Measurements from ENCODE around the gene SELENOK. TPM values are rescaled to one million over a fixed set of nuclear protein-coding genes. Genes with fewer than 3 reads are reported as not detected.
A peak's percentile ranks its signal among the peaks of the same experiment; 100 is the strongest.

Gene SELENOK
- total RNA-seq, 1 experiment from 2014 or later = 48.8 TPM

GRCh38 chr3:53846851-53847155 is 44.9 kb downstream of the SELENOK start:
- in situ Hi-C loops (cut with HindIII; ENCODE audit: low pct_unique_long_range_greater_than_20kb, low sequenced_read_pairs) = no loop called here
- DNase-seq (ENCODE audit: low read depth, low spot score) = no peak

GRCh38 chr3:53846134-53846850 is 45.4 kb downstream of the SELENOK start, which contains the start of the genes CHDH and IL17RB:
Gene CHDH, minus strand, starts transcription at chr3:53846419. Its CDS starts 22,411 bp downstream, at chr3:53824008.
Gene IL17RB, plus strand, starts transcription at chr3:53846568. Its CDS starts 21 bp downstream, at chr3:53846589.
- no peak for DNase-seq (ENCODE audit: low read depth, low spot score)
- in situ Hi-C loops (cut with HindIII; ENCODE audit: low pct_unique_long_range_greater_than_20kb, low sequenced_read_pairs) = no loop called here

DNA sequence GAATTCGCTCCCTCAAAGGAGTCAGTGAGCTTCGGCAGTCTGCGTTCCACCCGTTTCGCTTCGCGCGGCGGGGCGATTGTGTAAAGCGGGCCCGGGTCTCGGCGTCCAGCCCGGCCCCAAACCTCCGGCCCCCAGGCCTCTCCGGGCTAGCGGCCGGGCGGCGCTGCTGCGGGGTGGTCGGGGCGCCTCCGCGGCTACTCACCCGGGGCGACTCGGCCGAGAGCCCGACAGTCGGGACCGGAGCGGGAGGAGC is 45.9 kb downstream of the SELENOK start:
- no peak for DNase-seq (ENCODE audit: low read depth, low spot score)
- in situ Hi-C loops (cut with HindIII; ENCODE audit: low pct_unique_long_range_greater_than_20kb, low sequenced_read_pairs) = no loop called here

DNA sequence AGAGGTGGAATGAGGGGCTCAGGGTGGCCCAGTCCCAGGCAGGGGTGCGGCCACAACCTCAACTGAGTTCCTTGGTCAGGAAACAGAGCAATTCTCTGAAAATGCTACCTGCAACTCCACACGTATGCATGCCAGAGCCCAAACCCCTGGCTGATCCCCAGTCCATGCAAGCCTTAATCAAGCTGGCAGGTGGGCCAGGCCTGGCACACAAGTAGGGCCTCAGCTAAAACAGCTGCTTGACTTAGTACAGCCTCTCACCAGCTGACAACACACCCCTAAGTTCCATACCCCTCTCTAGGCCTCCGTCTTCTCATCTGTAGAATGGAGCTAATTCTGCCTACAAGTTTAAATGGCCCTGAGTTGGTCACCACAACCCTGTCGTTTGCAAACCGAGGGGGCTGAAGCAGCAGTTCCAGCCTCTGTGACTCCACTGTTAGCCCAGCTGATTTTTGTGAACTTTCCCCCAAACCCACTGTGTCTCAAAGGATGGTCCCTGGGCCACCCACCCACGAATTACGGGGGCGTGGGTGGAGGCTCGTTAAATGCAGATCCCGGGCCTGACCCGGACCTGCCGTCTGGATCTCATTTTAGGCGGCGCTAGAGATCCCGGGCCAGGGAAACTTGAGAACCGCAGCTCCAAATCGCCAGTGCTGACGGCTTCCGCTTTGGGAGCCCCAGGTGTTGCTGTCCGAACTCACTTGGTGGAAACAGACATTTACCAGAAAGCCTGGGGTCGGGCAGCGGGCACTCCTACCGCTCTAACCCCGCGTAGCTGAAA is 46.4 kb downstream of the SELENOK start:
- DNase-seq (ENCODE audit: low read depth, low spot score) = no peak
- in situ Hi-C loops (cut with HindIII; ENCODE audit: low pct_unique_long_range_greater_than_20kb, low sequenced_read_pairs) = no loop called here

DNA sequence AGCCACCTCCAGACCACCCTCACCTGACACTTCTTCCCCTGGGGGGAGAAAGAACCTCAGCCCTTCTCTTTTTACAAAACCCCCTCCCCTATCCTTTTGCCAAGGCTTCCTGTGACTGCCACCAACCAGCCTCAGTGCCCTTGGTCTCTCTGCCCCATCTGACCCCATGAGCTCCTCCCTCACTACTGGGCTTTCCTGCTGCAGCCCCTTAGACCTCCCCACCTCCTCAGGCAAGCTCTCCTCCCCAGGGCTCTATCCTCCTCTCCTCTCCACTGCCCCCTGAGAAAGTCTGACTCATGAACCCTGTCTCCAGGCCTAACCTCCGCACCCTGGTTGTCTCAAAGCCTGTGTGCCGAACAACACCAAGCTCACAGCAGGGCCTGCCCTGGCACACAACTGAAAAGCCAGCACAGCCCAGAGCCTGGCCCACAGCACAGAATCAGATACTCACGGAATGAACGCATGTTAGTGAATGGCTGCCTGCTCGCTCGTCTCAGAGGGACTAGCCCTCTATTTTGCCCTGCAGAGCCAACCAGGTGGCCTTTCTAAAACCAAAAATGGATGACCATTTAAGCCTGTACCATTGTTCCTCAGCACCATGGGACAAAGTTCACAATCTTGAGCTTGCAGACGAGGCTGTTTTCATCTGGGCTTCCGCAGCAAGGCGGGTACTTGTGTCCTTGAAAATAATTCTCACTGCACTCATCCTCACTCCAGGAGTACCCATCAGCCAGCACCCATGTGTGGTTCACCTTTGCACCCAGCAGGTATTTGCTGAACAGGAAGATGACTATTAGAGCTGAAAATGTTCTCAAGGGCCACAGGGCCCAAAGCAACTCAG is 47.2 kb downstream of the SELENOK start:
- no peak for DNase-seq (ENCODE audit: low read depth, low spot score)
- in situ Hi-C loops (cut with HindIII; ENCODE audit: low pct_unique_long_range_greater_than_20kb, low sequenced_read_pairs) = no loop called here

GRCh38 chr3:53843195-53844177 is 48.2 kb downstream of the SELENOK start:
- no peak for DNase-seq (ENCODE audit: low read depth, low spot score)
- in situ Hi-C loops (cut with HindIII; ENCODE audit: low pct_unique_long_range_greater_than_20kb, low sequenced_read_pairs) = no loop called here

DNA sequence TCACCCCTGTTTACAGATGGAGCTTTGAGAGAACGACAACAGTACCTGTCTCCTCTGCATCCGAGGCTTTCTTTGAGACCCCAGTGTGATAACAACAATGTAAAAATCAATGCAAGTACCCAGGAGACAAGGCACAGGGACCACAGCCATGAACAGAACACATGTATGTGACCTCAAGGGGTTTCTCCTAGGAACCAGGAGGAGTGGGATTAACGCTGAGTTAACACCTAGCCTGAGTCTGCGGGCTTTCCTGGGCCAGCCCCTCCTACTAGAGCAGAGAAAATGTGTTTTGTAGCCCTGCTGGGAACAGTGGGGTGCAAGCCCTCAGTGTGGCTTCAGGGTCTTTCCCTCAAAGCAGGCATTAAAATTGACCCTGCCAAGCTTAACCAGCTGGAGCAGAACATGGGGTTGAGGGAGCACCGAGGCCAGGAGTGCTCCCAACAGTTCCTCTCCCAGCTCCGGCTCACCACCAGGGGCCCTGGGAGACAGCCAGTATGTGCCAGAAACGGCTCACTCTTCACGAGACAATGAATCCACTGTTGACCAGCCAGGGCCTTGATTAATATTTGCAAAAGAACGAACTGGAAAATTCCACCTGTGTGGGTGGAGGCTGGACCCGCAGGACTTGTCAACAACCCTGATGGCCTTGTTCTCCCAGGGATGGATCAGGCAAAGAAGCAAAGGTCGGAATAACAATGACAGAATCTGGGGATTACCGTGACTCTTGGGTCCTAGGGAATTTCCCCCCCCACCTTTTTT is 49.0 kb downstream of the SELENOK start:
- DNase-seq (ENCODE audit: low read depth, low spot score) = peak; percentile 75
- in situ Hi-C loops (cut with HindIII; ENCODE audit: low pct_unique_long_range_greater_than_20kb, low sequenced_read_pairs) = no loop called here

DNA sequence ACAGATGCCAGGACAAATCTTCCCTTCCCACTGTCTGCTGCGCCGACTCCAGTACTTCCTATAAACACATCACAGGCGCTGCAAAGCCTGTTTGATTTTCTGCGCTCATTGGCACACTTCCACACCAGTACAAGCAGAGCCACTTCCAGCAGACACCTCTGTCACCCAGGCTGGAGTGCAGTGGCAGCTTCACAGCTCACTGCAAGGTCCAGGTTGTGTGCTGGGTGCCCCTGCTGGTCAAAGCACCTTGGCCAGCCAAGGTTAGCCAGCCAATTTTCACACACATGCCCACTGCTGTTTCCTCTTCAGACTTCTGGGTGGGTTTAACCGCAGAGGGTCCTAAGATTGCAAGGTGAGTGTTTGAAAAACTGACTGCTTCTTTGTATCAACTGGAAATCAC is 50.4 kb downstream of the SELENOK start:
- in situ Hi-C loops (cut with HindIII; ENCODE audit: low pct_unique_long_range_greater_than_20kb, low sequenced_read_pairs) = no loop called here
- no peak for DNase-seq (ENCODE audit: low read depth, low spot score)

DNA sequence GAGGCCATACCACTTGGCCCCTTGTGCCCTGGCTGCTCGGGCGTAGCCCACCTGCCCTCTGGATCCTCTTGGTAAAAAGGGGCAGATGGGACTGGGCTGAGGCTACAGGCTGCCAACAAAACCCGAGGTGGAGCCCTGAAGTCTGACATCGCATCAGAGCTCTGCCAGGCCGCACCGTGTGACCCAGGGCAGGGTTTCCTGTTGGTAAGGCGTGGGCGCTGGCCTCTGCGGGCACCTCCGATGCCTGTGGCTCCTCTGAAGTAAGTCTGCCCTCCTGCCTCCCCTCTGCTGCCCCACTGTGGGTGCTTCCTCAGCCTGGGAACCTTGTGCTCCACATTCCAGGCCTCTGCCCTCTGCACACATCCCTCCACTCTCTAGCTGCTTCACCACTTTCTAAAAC is 54.3 kb downstream of the SELENOK start:
- DNase-seq (ENCODE audit: low read depth, low spot score) = no peak
- in situ Hi-C loops (cut with HindIII; ENCODE audit: low pct_unique_long_range_greater_than_20kb, low sequenced_read_pairs) = no loop called here

DNA sequence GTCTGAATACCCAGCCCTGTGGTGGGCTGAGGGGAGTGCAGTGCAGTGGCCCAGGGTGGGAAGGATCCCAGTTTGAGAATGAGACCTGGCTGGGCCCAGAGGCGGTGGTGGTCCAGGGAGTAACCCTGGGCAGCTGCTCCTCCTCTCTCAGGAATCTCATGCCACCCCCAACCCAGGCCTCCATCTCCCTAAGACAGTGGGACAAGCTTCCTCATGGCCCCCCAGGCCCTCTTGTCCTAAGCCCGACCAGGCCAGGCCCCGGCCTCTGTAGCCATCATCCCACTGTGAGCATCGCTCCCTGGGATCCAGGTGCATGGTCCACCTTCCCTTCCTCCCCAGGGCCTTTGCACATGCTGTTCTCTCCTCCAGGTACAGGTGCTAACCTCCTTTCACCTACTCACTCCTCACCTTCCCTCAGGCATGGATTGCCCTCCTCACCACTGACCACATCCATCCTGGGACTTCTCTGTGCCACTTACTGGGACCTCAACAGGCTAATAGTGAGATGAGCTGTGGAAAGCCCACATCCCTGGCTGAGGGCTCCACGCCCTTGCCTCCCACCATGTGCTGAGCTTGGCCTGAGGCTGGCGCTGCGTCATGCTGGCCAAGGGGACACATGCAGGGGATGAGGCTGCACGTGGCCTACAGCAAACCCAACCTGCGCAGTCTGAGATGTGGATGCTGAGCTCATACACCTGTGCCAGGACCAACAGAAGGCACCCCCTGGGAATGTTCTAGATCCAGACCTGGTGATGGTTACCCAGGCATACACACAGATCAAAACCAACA is 55.4 kb downstream of the SELENOK start:
- no peak for DNase-seq (ENCODE audit: low read depth, low spot score)
- in situ Hi-C loops (cut with HindIII; ENCODE audit: low pct_unique_long_range_greater_than_20kb, low sequenced_read_pairs) = no loop called here

DNA sequence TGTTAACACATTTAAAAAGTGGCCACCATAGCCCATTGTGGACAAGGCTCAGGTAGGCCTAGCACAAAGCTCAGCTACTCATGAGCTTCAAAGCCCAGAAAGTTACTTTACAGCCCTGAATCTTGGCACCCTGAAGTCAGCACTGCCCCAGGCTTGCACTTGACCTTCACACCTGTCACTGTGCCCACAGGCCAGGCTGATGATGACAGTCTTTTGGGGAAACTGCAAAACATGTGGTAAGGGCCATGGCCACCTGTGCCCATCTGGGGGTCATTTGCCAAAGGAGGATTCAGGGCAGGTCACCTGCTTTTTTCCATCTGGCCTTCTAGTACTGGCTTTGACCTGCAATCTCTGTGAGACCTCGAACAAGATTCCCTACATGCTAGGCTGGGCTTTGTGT is 56.4 kb downstream of the SELENOK start:
- in situ Hi-C loops (cut with HindIII; ENCODE audit: low pct_unique_long_range_greater_than_20kb, low sequenced_read_pairs) = no loop called here
- DNase-seq (ENCODE audit: low read depth, low spot score) = no peak

DNA sequence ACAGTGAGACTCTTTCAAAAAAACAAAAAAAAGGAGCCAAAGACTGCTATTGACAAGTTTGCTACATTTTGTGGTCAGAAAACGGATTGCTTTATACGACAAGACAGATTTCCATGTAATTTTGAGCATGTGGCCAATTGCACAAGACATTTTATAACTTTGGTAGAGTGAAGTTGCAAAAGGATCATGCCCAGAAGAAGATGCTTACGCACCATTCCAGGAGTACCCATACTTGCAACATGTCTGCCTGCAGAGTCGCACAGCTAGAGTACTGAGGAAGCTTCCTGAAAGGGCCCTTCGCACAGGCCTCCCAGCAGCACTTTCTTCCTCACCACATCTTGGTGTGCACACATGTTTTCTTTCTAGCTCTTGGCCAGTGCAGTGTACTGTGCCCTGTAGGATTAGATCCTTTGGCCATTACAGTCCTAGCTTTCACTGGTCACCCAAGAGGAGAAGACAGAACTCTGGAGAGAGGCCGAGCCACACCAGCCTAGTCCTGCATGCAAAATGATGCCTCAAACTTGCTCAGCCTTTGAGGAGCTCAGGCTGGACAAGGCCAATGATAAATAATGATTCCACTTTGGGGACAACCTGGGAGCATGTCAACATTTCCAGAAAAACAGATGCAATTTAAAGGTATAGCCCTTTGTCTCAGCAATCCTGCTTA is 57.1 kb downstream of the SELENOK start:
- DNase-seq (ENCODE audit: low read depth, low spot score) = no peak
- in situ Hi-C loops (cut with HindIII; ENCODE audit: low pct_unique_long_range_greater_than_20kb, low sequenced_read_pairs) = no loop called here

All from SK-MEL-5 (cell line).